HepG2 (cell line): ENCODE measurements around the gene GRK6. TPM values are rescaled to one million over a fixed set of nuclear protein-coding genes. Genes with fewer than 3 reads are reported as not detected.

Experiments used
- ELF4 ChIP-seq: sonication (generic); formaldehyde crosslinking; IDR thresholded peaks from 2 replicates; pipeline ENCODE4 v1.5.0; 2020; ENCODE audit warnings: missing genetic modification reagents, mild to moderate bottlenecking, moderate library complexity, borderline replicate concordance
- ETV6 ChIP-seq: sonication (generic); formaldehyde crosslinking; conservative IDR thresholded peaks from 2 replicates; pipeline ENCODE4 v1.4.0; 2020; ENCODE audit warnings: missing genetic modification reagents
- HNF4G ChIP-seq, 2 experiments: sonication (generic) in 1 of 2; formaldehyde crosslinking in 1 of 2; IDR thresholded peaks; 2 replicates each; pipeline versions ENCODE4 v1.4.0 to v1.6.1; 2011 to 2020; ENCODE audit warnings: borderline replicate concordance in 2 of 2, low read depth in 2 of 2, mild to moderate bottlenecking in 2 of 2, low read length in 1 of 2, missing genetic modification reagents in 1 of 2, moderate library complexity in 1 of 2
- STAG1 ChIP-seq: sonication (generic); formaldehyde crosslinking; IDR thresholded peaks from 2 replicates; pipeline ENCODE4 v1.4.0; 2020; ENCODE audit warnings: missing genetic modification reagents
- TARDBP ChIP-seq: sonication (generic); formaldehyde crosslinking; IDR thresholded peaks from 2 replicates; pipeline ENCODE4 v1.8.0; 2022; ENCODE audit warnings: mild to moderate bottlenecking, missing genetic modification reagents
- YEATS2 ChIP-seq: sonication (generic); formaldehyde crosslinking; IDR thresholded peaks from 2 replicates; pipeline ENCODE4 v1.4.0; 2020; ENCODE audit warnings: missing genetic modification reagents, borderline replicate concordance
- ZNF670 ChIP-seq: sonication (generic); formaldehyde crosslinking; IDR thresholded peaks from 2 replicates; pipeline ENCODE4 v1.8.0; 2022; ENCODE audit warnings: mild to moderate bottlenecking, missing genetic modification reagents, borderline replicate concordance
- ZNF781 ChIP-seq: sonication (generic); formaldehyde crosslinking; IDR thresholded peaks from 2 replicates; pipeline ENCODE4 v1.5.1; 2020; ENCODE audit warnings: borderline replicate concordance, mild to moderate bottlenecking, missing genetic modification reagents; ENCODE audit errors: not compliant biosample characterization
- polyA plus RNA-seq, 8 experiments: library from polyadenylated mRNA; depleted of rRNA in 3 of 8; stranded (reverse) in 7 of 8; unstranded in 1 of 8; fragments of >200 nt; fragmentation: Illumina TruSeq in 4 of 8; extraction: Trizol in 4 of 8; gene quantifications; 2 replicates each; pipeline versions ENCODE4 v1.2.1 to v1.2.3, GENCODE V29; 2011 to 2016; ENCODE audit warnings: low read depth in 4 of 8, missing spikeins in 1 of 8, mixed read lengths in 1 of 8; ENCODE audit not compliant: insufficient read depth in 1 of 8
- total RNA-seq, 5 experiments: library from RNA; depleted of rRNA; stranded (reverse); fragments of >200 nt; fragmentation: Illumina TruSeq; extraction: Trizol; gene quantifications; 2 replicates each; pipeline ENCODE4 v1.2.3, GENCODE V29; 2016; ENCODE audit warnings: low read depth in 1 of 5
- TF ChIP-seq, protein P1 (sequence below): sonication (generic); formaldehyde crosslinking; IDR thresholded peaks from 2 replicates; pipeline ENCODE4 v1.9.0; 2022; ENCODE audit warnings: missing genetic modification reagents, mild to moderate bottlenecking, borderline replicate concordance
- TF ChIP-seq, protein P2 (sequence below): sonication (generic); formaldehyde crosslinking; IDR thresholded peaks from 2 replicates; pipeline ENCODE4 v1.5.0; 2020; ENCODE audit warnings: missing genetic modification reagents
- TF ChIP-seq, protein P3 (sequence below): sonication (generic); formaldehyde crosslinking; IDR thresholded peaks from 2 replicates; pipeline ENCODE4 v1.5.1; 2020; ENCODE audit warnings: missing genetic modification reagents, mild to moderate bottlenecking, borderline replicate concordance
- TF ChIP-seq, protein P4 (sequence below): IDR thresholded peaks from 2 replicates; pipeline ENCODE4 v1.6.1; 2016; ENCODE audit warnings: missing compliant biosample characterization, missing genetic modification reagents, borderline replicate concordance
- TF ChIP-seq, protein P5 (sequence below): sonication (generic); formaldehyde crosslinking; IDR thresholded peaks from 2 replicates; pipeline ENCODE4 v1.4.0; 2020; ENCODE audit warnings: mild to moderate bottlenecking, missing genetic modification reagents, borderline replicate concordance

Gene GRK6
- total and polyA plus RNA-seq, 2 of the 13 experiments (the other 11 are each of a cell fraction or from before 2014, with no cell fraction given) = 13.2 to 19.9 TPM

DNA sequence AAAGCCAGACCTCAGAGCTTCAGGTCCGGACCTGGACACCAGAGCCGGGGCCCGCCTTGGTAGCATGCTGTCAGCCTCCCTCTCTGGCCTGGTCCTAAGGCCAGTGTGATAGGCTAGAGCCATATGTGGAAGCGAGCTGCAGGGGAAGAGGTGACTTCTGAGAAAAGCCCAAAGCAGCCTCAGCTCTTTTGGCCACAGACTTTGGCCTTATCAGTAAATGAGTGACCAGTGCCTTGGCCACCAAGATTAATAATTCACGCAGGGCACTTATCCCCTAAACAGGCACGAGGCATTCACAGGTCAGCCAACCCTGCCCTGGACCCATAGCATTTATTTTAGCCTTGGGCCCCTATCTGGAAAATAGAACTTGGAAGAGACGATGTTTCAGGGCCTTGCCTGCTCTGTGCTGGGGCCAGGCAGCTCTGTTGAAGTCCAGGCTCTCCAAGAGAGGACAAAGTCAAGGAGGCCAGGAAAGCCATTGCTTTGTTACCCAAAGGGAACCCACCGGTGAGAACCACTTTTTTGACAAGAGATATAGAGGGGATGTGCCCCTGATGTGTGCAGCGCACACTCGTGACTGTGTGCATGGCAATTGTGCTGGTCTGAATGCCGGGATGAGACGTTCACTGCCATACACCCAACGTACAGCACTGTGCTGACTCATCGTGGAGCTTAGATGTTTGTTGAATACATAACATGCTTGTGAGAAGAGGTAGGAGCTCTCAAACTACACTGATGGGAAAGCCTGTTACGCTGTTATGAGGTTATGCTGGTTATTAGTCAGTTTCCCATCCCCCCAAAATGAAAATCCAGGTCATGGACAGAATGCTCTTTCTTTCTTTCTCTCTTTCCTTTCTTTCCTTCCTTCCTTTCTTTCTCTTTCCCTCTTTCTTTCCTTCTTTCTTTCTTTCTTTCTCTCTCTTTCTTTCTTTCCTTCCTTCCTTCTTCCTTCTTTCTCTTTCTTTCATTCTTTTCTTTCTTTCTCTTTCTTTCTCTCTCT, 47.3 kb upstream of the GRK6 start (continued):
- no peak; the same call in 1 of the 2 replicates for TF ChIP-seq ETV6 (CRISPR knock-in tag)
- TF ChIP-seq, protein P1, sequence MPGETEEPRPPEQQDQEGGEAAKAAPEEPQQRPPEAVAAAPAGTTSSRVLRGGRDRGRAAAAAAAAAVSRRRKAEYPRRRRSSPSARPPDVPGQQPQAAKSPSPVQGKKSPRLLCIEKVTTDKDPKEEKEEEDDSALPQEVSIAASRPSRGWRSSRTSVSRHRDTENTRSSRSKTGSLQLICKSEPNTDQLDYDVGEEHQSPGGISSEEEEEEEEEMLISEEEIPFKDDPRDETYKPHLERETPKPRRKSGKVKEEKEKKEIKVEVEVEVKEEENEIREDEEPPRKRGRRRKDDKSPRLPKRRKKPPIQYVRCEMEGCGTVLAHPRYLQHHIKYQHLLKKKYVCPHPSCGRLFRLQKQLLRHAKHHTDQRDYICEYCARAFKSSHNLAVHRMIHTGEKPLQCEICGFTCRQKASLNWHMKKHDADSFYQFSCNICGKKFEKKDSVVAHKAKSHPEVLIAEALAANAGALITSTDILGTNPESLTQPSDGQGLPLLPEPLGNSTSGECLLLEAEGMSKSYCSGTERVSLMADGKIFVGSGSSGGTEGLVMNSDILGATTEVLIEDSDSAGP (CRISPR knock-in tag) = peak; percentile 47
- peak; percentile 58 for TF ChIP-seq HNF4G (IDR thresholded peaks at IDR 0.05; ENCODE audit: borderline replicate concordance, low read depth, low read length)
- TF ChIP-seq HNF4G (CRISPR knock-in tag; IDR thresholded peaks at IDR 0.05; ENCODE audit: borderline replicate concordance, low read depth) = peak; percentile 68; the same call in 1 of the 2 replicates
- TF ChIP-seq, protein P2, sequence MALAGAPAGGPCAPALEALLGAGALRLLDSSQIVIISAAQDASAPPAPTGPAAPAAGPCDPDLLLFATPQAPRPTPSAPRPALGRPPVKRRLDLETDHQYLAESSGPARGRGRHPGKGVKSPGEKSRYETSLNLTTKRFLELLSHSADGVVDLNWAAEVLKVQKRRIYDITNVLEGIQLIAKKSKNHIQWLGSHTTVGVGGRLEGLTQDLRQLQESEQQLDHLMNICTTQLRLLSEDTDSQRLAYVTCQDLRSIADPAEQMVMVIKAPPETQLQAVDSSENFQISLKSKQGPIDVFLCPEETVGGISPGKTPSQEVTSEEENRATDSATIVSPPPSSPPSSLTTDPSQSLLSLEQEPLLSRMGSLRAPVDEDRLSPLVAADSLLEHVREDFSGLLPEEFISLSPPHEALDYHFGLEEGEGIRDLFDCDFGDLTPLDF (CRISPR knock-in tag) = peak; percentile 57
- TF ChIP-seq, protein P3, sequence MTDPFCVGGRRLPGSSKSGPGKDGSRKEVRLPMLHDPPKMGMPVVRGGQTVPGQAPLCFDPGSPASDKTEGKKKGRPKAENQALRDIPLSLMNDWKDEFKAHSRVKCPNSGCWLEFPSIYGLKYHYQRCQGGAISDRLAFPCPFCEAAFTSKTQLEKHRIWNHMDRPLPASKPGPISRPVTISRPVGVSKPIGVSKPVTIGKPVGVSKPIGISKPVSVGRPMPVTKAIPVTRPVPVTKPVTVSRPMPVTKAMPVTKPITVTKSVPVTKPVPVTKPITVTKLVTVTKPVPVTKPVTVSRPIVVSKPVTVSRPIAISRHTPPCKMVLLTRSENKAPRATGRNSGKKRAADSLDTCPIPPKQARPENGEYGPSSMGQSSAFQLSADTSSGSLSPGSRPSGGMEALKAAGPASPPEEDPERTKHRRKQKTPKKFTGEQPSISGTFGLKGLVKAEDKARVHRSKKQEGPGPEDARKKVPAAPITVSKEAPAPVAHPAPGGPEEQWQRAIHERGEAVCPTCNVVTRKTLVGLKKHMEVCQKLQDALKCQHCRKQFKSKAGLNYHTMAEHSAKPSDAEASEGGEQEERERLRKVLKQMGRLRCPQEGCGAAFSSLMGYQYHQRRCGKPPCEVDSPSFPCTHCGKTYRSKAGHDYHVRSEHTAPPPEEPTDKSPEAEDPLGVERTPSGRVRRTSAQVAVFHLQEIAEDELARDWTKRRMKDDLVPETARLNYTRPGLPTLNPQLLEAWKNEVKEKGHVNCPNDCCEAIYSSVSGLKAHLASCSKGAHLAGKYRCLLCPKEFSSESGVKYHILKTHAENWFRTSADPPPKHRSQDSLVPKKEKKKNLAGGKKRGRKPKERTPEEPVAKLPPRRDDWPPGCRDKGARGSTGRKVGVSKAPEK (CRISPR knock-in tag) = no peak
- TF ChIP-seq, protein P4, sequence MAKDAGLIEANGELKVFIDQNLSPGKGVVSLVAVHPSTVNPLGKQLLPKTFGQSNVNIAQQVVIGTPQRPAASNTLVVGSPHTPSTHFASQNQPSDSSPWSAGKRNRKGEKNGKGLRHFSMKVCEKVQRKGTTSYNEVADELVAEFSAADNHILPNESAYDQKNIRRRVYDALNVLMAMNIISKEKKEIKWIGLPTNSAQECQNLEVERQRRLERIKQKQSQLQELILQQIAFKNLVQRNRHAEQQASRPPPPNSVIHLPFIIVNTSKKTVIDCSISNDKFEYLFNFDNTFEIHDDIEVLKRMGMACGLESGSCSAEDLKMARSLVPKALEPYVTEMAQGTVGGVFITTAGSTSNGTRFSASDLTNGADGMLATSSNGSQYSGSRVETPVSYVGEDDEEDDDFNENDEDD (CRISPR knock-in tag) = no peak; the same call in 1 of the 2 replicates
- TF ChIP-seq YEATS2 (CRISPR knock-in tag) = 0 out of 2 replicates have a peak, but pooled peaks have one; percentile 52
- TF ChIP-seq ZNF781 (CRISPR knock-in tag) = peak; percentile 34
- no peak for TF ChIP-seq TARDBP (CRISPR knock-in tag)
- TF ChIP-seq ELF4 = no peak; the same call in 1 of the 2 replicates
- no peak; the same call in 1 of the 2 replicates for TF ChIP-seq ZNF670 (CRISPR knock-in tag)
- no peak for TF ChIP-seq STAG1 (CRISPR knock-in tag)
- TF ChIP-seq, protein P5, sequence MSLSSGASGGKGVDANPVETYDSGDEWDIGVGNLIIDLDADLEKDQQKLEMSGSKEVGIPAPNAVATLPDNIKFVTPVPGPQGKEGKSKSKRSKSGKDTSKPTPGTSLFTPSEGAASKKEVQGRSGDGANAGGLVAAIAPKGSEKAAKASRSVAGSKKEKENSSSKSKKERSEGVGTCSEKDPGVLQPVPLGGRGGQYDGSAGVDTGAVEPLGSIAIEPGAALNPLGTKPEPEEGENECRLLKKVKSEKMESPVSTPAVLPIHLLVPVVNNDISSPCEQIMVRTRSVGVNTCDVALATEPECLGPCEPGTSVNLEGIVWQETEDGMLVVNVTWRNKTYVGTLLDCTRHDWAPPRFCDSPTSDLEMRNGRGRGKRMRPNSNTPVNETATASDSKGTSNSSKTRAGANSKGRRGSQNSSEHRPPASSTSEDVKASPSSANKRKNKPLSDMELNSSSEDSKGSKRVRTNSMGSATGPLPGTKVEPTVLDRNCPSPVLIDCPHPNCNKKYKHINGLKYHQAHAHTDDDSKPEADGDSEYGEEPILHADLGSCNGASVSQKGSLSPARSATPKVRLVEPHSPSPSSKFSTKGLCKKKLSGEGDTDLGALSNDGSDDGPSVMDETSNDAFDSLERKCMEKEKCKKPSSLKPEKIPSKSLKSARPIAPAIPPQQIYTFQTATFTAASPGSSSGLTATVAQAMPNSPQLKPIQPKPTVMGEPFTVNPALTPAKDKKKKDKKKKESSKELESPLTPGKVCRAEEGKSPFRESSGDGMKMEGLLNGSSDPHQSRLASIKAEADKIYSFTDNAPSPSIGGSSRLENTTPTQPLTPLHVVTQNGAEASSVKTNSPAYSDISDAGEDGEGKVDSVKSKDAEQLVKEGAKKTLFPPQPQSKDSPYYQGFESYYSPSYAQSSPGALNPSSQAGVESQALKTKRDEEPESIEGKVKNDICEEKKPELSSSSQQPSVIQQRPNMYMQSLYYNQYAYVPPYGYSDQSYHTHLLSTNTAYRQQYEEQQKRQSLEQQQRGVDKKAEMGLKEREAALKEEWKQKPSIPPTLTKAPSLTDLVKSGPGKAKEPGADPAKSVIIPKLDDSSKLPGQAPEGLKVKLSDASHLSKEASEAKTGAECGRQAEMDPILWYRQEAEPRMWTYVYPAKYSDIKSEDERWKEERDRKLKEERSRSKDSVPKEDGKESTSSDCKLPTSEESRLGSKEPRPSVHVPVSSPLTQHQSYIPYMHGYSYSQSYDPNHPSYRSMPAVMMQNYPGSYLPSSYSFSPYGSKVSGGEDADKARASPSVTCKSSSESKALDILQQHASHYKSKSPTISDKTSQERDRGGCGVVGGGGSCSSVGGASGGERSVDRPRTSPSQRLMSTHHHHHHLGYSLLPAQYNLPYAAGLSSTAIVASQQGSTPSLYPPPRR = no peak
